ENCODE measurements around the gene PARP6. TPM values are rescaled to one million over a fixed set of nuclear protein-coding genes. Genes with fewer than 3 reads are reported as not detected.

The PARP6 gene
- total RNA-seq, 1 experiment from 2014 or later, result 85.7 TPM

- ChIA-PET POLR2A (no interaction called here), CTCF (no interaction called here)
- intact Hi-C loops (cut with micrococcal nuclease; ENCODE audit: unreplicated experiment), result no loop called here
- peak; percentile 89 for DNase-seq (ENCODE audit: low read depth, low spot score)
- ATAC-seq, result peak; percentile 93
- H3K4me1 ChIP-seq (ENCODE audit: control insufficient read depth, insufficient read depth, low read length), result peaks cover 22% of the 10 kb centered on the region
- TF ChIP-seq POLR2AphosphoS5 (IDR thresholded peaks at IDR 0.05; ENCODE audit: low read depth, low read length) (peak; percentile 34; the same call in 1 of the 2 replicates), CTCF (IDR thresholded peaks at IDR 0.05) (no peak), SIN3A (IDR thresholded peaks at IDR 0.05; ENCODE audit: borderline replicate concordance, insufficient read depth, low read depth, low read length) (no peak)
- H3K9me3 ChIP-seq (ENCODE audit: control insufficient read depth, insufficient read depth, low read depth, low read length), result no peaks in the 10 kb centered on the region
- BruUV-seq (replicated peaks), result no TSS peak
- H3K4me3 ChIP-seq (ENCODE audit: low read depth in 2 of 2, low read length in 2 of 2), result peak overlapping the region in 1 of 2 experiments; percentile 41; a peak in 3 of 4 replicates
- in situ Hi-C loops (cut with HindIII; ENCODE audit: low pct_unique_long_range_greater_than_20kb, low sequenced_read_pairs), result no loop called here
- H3K27me3 ChIP-seq (ENCODE audit: control insufficient read depth, insufficient read depth, low read length), result no peaks in the 10 kb centered on the region
- H3K27ac ChIP-seq (ENCODE audit: low read length), result peak overlapping the region; percentile 77
- no peaks in the 10 kb centered on the region for H3K36me3 ChIP-seq (ENCODE audit: control insufficient read depth, insufficient read depth, low read length)
Measured at GRCh38 chr15:72237029-72237852, 35.1 kb downstream of the PARP6 start.

DNA sequence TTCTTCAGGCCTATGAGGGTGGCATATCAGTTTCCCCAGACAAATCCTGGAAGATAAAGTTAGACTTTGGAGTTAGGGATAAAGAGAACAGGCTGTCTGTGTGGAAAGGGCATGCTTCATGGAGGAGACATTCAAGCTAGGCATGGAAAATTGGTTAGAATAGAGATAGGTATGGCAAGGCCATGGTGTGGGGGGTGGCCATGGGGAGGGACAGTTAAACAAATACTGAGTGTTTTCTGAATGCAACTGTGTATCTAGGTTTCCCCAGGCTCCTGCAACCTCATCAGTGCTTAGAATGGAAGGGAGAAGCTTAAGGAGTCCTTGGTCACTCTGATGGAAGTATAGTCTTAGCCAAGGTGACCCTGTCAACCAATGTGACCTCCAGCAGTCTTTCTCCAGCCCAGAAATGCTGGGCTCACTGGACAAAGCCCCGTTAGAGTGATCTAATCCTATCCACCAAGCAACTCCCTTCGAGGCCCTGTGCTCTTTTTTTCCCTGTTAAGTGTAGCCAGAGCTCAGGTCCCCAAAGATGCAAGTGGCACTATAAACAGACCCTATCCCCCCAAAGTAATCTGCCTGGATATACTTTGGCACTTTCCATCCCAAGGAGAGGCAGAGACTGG, 35.9 kb downstream of the PARP6 start:
- CTCF ChIA-PET, result no interaction called here
- intact Hi-C loops (cut with micrococcal nuclease; ENCODE audit: unreplicated experiment), result no loop called here
- H3K4me1 ChIP-seq (ENCODE audit: control insufficient read depth, insufficient read depth, low read length), result peaks cover 27% of the 10 kb centered on the region

More for the DNA sequence above, 35.9 kb downstream of the PARP6 start:
- no peak for TF ChIP-seq POLR2AphosphoS5 (IDR thresholded peaks at IDR 0.05; ENCODE audit: low read depth, low read length)
- TF ChIP-seq TCF7L2 (IDR thresholded peaks at IDR 0.05; ENCODE audit: low read depth, low read length), result no peak
- no peak for TF ChIP-seq SIN3A (IDR thresholded peaks at IDR 0.05; ENCODE audit: borderline replicate concordance, insufficient read depth, low read depth, low read length)
- no peak for TF ChIP-seq REST (IDR thresholded peaks at IDR 0.05; ENCODE audit: insufficient read depth in 1 of 2, low read depth in 2 of 2, low read length in 1 of 2)
- TF ChIP-seq CTCF (IDR thresholded peaks at IDR 0.05), result no peak
- Histone ChIP-seq H3K27me3 (ENCODE audit: control insufficient read depth, insufficient read depth, low read length) (no peaks in the 10 kb centered on the region), H3K36me3 (ENCODE audit: control insufficient read depth, insufficient read depth, low read length) (no peaks in the 10 kb centered on the region), H3K27ac (ENCODE audit: low read length) (peak overlapping the region; percentile 77), H3K4me3 (ENCODE audit: low read depth in 2 of 2, low read length in 2 of 2) (peak overlapping the region in 1 of 2 experiments; percentile 41; a peak in 3 of 4 replicates), H3K9me3 (ENCODE audit: control insufficient read depth, insufficient read depth, low read depth, low read length) (no peaks in the 10 kb centered on the region)
- POLR2A ChIA-PET, result no interaction called here
- ATAC-seq, result no peak
- in situ Hi-C loops (cut with HindIII; ENCODE audit: low pct_unique_long_range_greater_than_20kb, low sequenced_read_pairs), result no loop called here
- BruUV-seq (replicated peaks), result no TSS peak
- no peak for DNase-seq (ENCODE audit: low read depth, low spot score)
